ENCODE data around the gene BDH2.

The BDH2 gene

GRCh38 chr4:103089481-103089880 lies 10.2 kb downstream of the BDH2 start:
- no peak for DNase-seq (ENCODE audit: low read depth)
- TF ChIP-seq CTCF (IDR thresholded peaks at IDR 0.05; ENCODE audit: insufficient read depth, low read depth, low read length, missing control alignments): no peak
- no peak overlapping the region for H3K4me3 ChIP-seq (ENCODE audit: low read depth, low read length)

GRCh38 chr4:103086551-103086950 lies 13.1 kb downstream of the BDH2 start:
- H3K4me3 ChIP-seq (ENCODE audit: low read depth, low read length): no peak overlapping the region
- DNase-seq (ENCODE audit: low read depth): no peak
- no peak for TF ChIP-seq CTCF (IDR thresholded peaks at IDR 0.05; ENCODE audit: insufficient read depth, low read depth, low read length, missing control alignments)

- no peak for TF ChIP-seq CTCF (IDR thresholded peaks at IDR 0.05; ENCODE audit: insufficient read depth, low read depth, low read length, missing control alignments)
- no peak for DNase-seq (ENCODE audit: low read depth)
- no peak overlapping the region for H3K4me3 ChIP-seq (ENCODE audit: low read depth, low read length)
Measured at GRCh38 chr4:103085555-103086196, 14.0 kb downstream of the BDH2 start.

- no peak for DNase-seq (ENCODE audit: low read depth)
- TF ChIP-seq CTCF (IDR thresholded peaks at IDR 0.05; ENCODE audit: insufficient read depth, low read depth, low read length, missing control alignments): no peak
- no peak overlapping the region for H3K4me3 ChIP-seq (ENCODE audit: low read depth, low read length)
Measured at GRCh38 chr4:103079621-103080020, 20.0 kb downstream of the BDH2 start.

DNA sequence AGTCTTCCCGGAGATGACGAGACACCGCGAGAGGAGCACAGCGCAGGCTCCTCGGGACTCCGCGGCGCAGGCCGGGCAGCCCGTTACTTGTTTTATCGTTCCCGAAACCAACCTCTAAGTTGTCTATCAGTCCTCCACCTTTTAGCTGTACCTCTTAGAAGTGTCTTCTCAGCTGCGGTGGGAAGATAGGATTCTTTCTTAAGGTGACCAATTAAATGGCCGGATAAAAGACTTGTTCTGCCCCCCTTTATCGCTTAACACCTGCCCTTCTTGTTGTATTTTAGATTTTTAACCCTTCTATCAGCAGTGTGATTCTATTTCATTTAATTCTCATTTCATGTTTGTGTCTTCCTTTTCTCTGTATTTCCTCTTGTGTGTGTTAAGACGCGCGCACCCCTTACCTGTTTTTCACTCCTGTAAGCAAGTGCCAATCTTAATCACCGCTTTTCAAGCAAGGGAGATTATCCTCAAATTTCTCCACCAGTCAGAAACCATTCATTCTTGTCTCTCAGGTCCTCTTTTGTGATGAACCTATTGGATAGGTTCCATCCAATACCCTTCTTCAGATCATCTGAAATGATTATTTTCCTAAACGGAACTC lies 22.8 kb downstream of the BDH2 start, which contains the start of gene SLC9B2:
TSS of gene SLC9B2 (minus strand) at position 15 of the 601 bp plus-strand sequence. CDS start 9,211 bp downstream, outside the sequence.
- H3K4me3 ChIP-seq (ENCODE audit: low read depth, low read length): peak within 1 kb of the TSS; percentile 95
- no peak for TF ChIP-seq CTCF (IDR thresholded peaks at IDR 0.05; ENCODE audit: insufficient read depth, low read depth, low read length, missing control alignments)
- DNase-seq (ENCODE audit: low read depth): peak; percentile 30

- TF ChIP-seq CTCF (IDR thresholded peaks at IDR 0.05; ENCODE audit: insufficient read depth, low read depth, low read length, missing control alignments): no peak
- peak overlapping the region; percentile 95 for H3K4me3 ChIP-seq (ENCODE audit: low read depth, low read length)
- DNase-seq (ENCODE audit: low read depth): peak; percentile 73
Measured at GRCh38 chr4:103075894-103076746, 23.5 kb downstream of the BDH2 start.

All from GM12865 (cell line).